ENCODE results near the gene LRRC31.

DNA sequence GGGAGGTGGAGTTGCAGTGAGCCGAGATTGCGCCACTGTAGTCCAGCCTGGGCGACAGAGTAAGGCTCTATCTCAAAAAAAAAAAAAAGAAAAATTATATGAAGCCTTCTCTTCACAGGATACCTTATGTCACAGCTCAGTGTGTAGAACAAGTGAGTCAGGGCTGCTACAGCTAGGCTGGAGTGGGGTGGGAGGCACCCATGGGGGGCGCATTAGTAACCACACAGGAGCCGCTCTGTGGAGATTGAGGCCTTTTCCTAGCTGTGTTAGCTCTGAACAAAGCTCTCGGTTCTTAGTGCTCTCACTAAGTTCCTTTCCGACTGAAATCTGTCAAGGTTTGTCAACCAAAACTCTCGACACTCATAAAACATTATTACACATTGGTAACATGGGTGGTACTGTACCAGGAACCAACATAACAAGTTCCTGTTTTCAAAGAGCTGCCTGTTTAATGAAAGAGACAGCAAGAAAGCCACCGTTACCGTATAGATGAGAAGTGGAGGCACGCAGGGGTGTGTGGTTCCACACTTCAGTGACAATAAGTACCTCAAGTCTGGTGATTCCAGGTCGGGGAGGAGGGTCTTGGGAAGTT is 4.5 kb downstream of the LRRC31 start:
- TF ChIP-seq, protein P1, sequence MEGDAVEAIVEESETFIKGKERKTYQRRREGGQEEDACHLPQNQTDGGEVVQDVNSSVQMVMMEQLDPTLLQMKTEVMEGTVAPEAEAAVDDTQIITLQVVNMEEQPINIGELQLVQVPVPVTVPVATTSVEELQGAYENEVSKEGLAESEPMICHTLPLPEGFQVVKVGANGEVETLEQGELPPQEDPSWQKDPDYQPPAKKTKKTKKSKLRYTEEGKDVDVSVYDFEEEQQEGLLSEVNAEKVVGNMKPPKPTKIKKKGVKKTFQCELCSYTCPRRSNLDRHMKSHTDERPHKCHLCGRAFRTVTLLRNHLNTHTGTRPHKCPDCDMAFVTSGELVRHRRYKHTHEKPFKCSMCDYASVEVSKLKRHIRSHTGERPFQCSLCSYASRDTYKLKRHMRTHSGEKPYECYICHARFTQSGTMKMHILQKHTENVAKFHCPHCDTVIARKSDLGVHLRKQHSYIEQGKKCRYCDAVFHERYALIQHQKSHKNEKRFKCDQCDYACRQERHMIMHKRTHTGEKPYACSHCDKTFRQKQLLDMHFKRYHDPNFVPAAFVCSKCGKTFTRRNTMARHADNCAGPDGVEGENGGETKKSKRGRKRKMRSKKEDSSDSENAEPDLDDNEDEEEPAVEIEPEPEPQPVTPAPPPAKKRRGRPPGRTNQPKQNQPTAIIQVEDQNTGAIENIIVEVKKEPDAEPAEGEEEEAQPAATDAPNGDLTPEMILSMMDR (IDR thresholded peaks at IDR 0.05; ENCODE audit: insufficient read depth, low read length, poor library complexity, severe bottlenecking), result no peak
- TF ChIP-seq EZH2phosphoT487 (conservative IDR thresholded peaks at IDR 0.05; ENCODE audit: low read length), result no peak

Measured in SU-DHL-6 (cell line).